ENCODE results near the gene C1S. TPM values are rescaled to one million over a fixed set of nuclear protein-coding genes. Genes with fewer than 3 reads are reported as not detected.
"Not testable (repeated sequence)": the region's sequence is repeated elsewhere in the genome, so short reads cannot be mapped to it uniquely, and the experiment has no call there.

Gene C1S
- total RNA-seq: 100 to 1,000 TPM; 103 to 191 (median 117) TPM

DNA sequence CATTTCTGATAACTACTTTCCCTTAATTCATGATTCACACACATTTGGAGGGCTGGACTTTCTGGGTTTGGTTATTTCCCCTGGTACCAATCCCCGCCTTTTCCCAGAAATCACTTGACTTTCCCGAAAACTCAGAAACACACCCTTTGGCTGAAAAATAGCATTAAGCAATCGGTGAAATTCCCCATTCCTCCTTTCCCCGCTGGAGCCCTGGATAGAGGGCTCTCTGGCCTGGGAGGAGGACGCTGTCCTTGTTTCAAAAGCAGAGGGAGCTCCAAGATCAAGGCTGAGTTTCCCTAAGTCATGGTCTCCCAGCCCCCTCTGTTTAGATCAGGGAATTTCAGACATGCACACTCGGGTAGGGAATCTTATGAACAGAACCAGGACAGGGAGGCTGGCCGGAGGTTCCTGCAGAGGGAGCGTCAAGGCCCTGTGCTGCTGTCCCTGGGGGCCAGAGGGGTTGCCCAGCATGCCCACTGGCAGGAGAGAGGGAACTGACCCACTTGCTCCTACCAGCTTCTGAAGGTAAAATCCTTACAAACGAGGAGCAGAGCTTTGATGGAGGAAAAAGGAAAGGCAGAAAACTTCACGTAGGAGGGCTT lies at the start of gene C1S:
C1S (plus strand) TSS at position 366 of the 602 bp plus-strand sequence. CDS start 1,195 bp downstream, outside the sequence.
- H3K36me3 ChIP-seq: no peaks in the 10 kb centered on the region
- DNase-seq: peak; percentile 54
- intact Hi-C loops (cut with DNase I; ENCODE audit: low total_unique reads) (loop anchor here (2.0 kb wide), 2 partner anchors 32 to 48 kb away; partner anchors contain the start of genes C1R and C1RL), in situ Hi-C loops (cut with MboI; ENCODE audit: low pct_ligation_motif_present in 1 of 4, low pct_unique_long_range_greater_than_20kb in 1 of 4, low sequenced_read_pairs in 3 of 4) (no loop called here)
- no peaks in the 10 kb centered on the region for H3K27me3 ChIP-seq
- TF ChIP-seq EP300 (IDR thresholded peaks at IDR 0.05; ENCODE audit: low read depth): peak; percentile 65
- TF ChIP-seq POLR2A (IDR thresholded peaks at IDR 0.05): peak; percentile 69
- TF ChIP-seq, protein P1, sequence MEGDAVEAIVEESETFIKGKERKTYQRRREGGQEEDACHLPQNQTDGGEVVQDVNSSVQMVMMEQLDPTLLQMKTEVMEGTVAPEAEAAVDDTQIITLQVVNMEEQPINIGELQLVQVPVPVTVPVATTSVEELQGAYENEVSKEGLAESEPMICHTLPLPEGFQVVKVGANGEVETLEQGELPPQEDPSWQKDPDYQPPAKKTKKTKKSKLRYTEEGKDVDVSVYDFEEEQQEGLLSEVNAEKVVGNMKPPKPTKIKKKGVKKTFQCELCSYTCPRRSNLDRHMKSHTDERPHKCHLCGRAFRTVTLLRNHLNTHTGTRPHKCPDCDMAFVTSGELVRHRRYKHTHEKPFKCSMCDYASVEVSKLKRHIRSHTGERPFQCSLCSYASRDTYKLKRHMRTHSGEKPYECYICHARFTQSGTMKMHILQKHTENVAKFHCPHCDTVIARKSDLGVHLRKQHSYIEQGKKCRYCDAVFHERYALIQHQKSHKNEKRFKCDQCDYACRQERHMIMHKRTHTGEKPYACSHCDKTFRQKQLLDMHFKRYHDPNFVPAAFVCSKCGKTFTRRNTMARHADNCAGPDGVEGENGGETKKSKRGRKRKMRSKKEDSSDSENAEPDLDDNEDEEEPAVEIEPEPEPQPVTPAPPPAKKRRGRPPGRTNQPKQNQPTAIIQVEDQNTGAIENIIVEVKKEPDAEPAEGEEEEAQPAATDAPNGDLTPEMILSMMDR (IDR thresholded peaks at IDR 0.05): peak; percentile 48 to 73 (median 62)
- TF ChIP-seq POLR2AphosphoS5 (IDR thresholded peaks at IDR 0.05): peak; percentile 71 to 77 (median 73)
- 50% methylated on average over 2 to 10 of the region's 10 CpGs for WGBS, 2 donors (ENCODE audit: low coverage in 1 of 2)
- peak within 1 kb of the TSS; percentile 14 to 49 (median 24) for H3K4me3 ChIP-seq
- peak within 1 kb of the TSS; percentile 72 to 85 (median 82) for H3K27ac ChIP-seq
- no peaks in the 10 kb centered on the region for H3K9me3 ChIP-seq
- H3K4me1 ChIP-seq: peaks cover 0 to 20% (median 8%) of the 10 kb centered on the region in 4 donors

DNA sequence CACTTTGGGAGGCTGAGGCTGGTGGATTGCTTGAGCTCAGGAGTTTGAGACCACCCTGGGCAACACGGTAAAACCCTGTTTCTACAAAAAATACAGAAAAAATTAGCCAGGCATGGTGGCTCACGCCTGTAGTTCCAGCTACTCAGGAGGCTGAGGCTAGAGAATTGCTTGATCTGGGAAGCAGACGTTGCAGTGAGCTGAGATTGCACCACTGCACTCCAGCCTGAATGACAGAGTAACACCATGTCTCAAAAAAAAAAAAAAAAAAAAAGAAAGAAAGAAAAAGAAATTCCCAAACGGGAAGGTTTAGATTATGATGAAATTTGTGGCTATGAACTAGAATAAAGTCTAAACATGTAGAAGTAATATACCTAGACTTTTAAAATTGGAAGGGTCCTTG lies 49.1 kb upstream of the C1S start:
- in situ Hi-C loops (cut with MboI; ENCODE audit: low pct_ligation_motif_present in 1 of 4, low pct_unique_long_range_greater_than_20kb in 1 of 4, low sequenced_read_pairs in 3 of 4); H3K36me3 ChIP-seq; H3K27me3 ChIP-seq; H3K4me3 ChIP-seq; H3K9me3 ChIP-seq; DNase-seq; intact Hi-C loops (cut with DNase I; ENCODE audit: low total_unique reads); H3K27ac ChIP-seq: not testable (repeated sequence)
- peaks cover 0 to 23% (median 15%) of the 10 kb centered on the region in 4 donors for H3K4me1 ChIP-seq
- 87 to 96% methylated on average over 4 of the region's 4 CpGs for WGBS, 2 donors (ENCODE audit: low coverage in 1 of 2)

DNA sequence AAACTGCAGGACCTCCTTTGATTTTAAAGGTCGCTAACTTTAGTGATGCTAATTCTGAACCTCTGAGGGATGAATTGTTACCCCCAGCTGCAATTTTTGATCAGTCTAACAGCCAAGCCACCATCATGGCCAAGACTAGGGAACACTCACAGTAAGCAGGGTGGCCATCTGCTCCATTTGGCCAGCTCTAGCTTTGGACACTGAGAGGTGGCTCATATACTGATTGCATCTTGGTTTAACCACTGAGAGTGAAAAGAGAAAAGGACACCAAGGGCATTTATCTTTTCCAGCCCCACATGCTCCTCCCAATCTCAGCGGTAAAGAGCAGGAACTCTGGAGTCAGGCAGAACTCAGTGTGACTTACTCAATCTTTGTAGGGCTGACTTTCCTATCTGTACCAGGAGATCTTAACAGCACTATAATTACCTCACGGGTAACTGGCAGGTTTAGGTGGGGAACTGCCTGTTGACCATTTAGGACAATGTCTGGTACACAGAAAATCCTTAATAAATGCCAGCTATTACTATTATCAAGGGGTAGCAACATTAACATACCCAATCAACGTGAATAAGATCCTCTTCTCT lies 48.4 kb upstream of the C1S start:
- Histone ChIP-seq H3K9me3 (no peaks in the 10 kb centered on the region), H3K27me3 (no peaks in the 10 kb centered on the region), H3K4me1 (peaks cover 0 to 30% (median 20%) of the 10 kb centered on the region in 4 donors), H3K27ac (no peak overlapping the region), H3K36me3 (no peaks in the 10 kb centered on the region), H3K4me3 (no peak overlapping the region)
- in situ Hi-C loops (cut with MboI; ENCODE audit: low pct_ligation_motif_present in 1 of 4, low pct_unique_long_range_greater_than_20kb in 1 of 4, low sequenced_read_pairs in 3 of 4) (no loop called here), intact Hi-C loops (cut with DNase I; ENCODE audit: low total_unique reads) (no loop called here)
- no peak for DNase-seq
- no peak for TF ChIP-seq EP300 (IDR thresholded peaks at IDR 0.05; ENCODE audit: low read depth)
- TF ChIP-seq, protein P1 (IDR thresholded peaks at IDR 0.05): no peak
- TF ChIP-seq POLR2AphosphoS5 (IDR thresholded peaks at IDR 0.05): no peak
- TF ChIP-seq POLR2A (IDR thresholded peaks at IDR 0.05): no peak
- WGBS, 2 donors (ENCODE audit: low coverage in 1 of 2): 72 to 87% methylated on average over 2 to 4 of the region's 4 CpGs

DNA sequence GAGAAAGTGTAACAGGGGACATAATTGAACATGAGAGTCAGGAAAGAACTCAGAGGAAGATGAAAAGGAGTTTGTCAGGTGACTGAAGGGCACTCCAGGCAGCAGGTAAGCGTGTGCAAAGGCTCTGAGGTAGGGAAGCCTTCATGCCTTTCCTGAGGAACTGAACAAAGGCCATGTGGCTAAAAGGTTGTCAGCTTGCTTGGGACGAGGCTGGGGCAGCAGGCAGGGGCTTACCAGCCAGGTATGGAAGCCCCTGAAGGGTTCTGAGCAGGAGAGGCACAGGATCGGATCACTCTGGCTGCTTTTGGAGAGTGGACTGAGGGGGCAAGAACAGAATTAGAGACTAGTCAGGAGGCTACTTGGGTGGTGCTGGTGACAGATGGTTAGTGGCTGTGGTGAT lies 47.4 kb upstream of the C1S start:
- H3K4me1 ChIP-seq: peaks cover 0 to 33% (median 26%) of the 10 kb centered on the region in 4 donors
- no peaks in the 10 kb centered on the region for H3K36me3 ChIP-seq
- no peaks in the 10 kb centered on the region for H3K27me3 ChIP-seq
- intact Hi-C loops (cut with DNase I; ENCODE audit: low total_unique reads) (no loop called here), in situ Hi-C loops (cut with MboI; ENCODE audit: low pct_ligation_motif_present in 1 of 4, low pct_unique_long_range_greater_than_20kb in 1 of 4, low sequenced_read_pairs in 3 of 4) (no loop called here)
- H3K27ac ChIP-seq: no peak overlapping the region
- TF ChIP-seq, protein P1 (IDR thresholded peaks at IDR 0.05): no peak
- no peak for TF ChIP-seq POLR2A (IDR thresholded peaks at IDR 0.05)
- TF ChIP-seq POLR2AphosphoS5 (IDR thresholded peaks at IDR 0.05): no peak
- no peak for TF ChIP-seq EP300 (IDR thresholded peaks at IDR 0.05; ENCODE audit: low read depth)
- WGBS, 2 donors (ENCODE audit: low coverage in 1 of 2): 94 to 100% methylated on average over 1 to 3 of the region's 3 CpGs
- H3K4me3 ChIP-seq: no peak overlapping the region
- no peaks in the 10 kb centered on the region for H3K9me3 ChIP-seq
- no peak for DNase-seq
